Smooth muscle cell (in vitro differentiated cells): ENCODE data around the gene URM1. TPM values are rescaled to one million over a fixed set of nuclear protein-coding genes. Genes with fewer than 3 reads are reported as not detected.

Source experiments
- DNase-seq: peaks from one replicate; lab custom pipeline; 2025; ENCODE audit not compliant: unreplicated experiment; lab: John Stamatoyannopoulos, UW
- H2AFZ ChIP-seq: fragments of 200-600 bp; sonication (generic); 2 replicates; pipeline ENCODE4 v1.6.0; 2016; ENCODE audit warnings: antibody characterized with exemption, low read depth, mild to moderate bottlenecking
- H3F3A ChIP-seq: fragments of 200-600 bp; sonication (generic); 2 replicates; pipeline ENCODE4 v1.6.0; 2017; ENCODE audit warnings: antibody characterized with exemption, low read depth
- H3K27ac ChIP-seq: fragments of 200-600 bp; sonication (generic); 2 replicates; pipeline ENCODE4 v1.5.1; 2016; ENCODE audit warnings: low read depth, mild to moderate bottlenecking
- H3K27me3 ChIP-seq: fragments of 200-600 bp; sonication (generic); 2 replicates; pipeline ENCODE4 v1.6.1; 2016; ENCODE audit warnings: low read depth, mild to moderate bottlenecking
- H3K36me3 ChIP-seq: fragments of 200-600 bp; sonication (generic); 2 replicates; pipeline ENCODE4 v1.5.1; 2016; ENCODE audit warnings: low read depth
- H3K4me1 ChIP-seq: fragments of 200-600 bp; sonication (generic); 2 replicates; pipeline ENCODE4 v1.5.1; 2016; ENCODE audit warnings: low read depth
- H3K4me2 ChIP-seq: fragments of 200-600 bp; sonication (generic); 2 replicates; pipeline ENCODE4 v1.6.0; 2016; ENCODE audit warnings: mild to moderate bottlenecking
- H3K4me3 ChIP-seq: fragments of 200-600 bp; sonication (generic); 2 replicates; pipeline ENCODE4 v1.5.1; 2016; ENCODE audit warnings: mild to moderate bottlenecking
- H3K79me2 ChIP-seq: fragments of 200-600 bp; sonication (generic); 2 replicates; pipeline ENCODE4 v1.6.0; 2016; ENCODE audit warnings: low read depth, mild to moderate bottlenecking
- H3K9ac ChIP-seq: fragments of 200-600 bp; sonication (generic); 2 replicates; pipeline ENCODE4 v1.6.0; 2016; ENCODE audit warnings: low read depth
- H3K9me3 ChIP-seq: fragments of 200-600 bp; sonication (generic); replicated peaks from 2 replicates; pipeline ENCODE4 v1.5.1; 2016; ENCODE audit warnings: low read depth
- H4K20me1 ChIP-seq: fragments of 200-600 bp; sonication (generic); 2 replicates; pipeline ENCODE4 v1.6.0; 2016; ENCODE audit warnings: low read depth
- WGBS: methylation state at CpG from one replicate; pipeline ENCODE4 v1.1.7; 2016; ENCODE audit warnings: low lambda C conversion rate; 5-methylcytosine and 5-hydroxymethylcytosine counted together
- microRNA counts: library from miRNA; unstranded; fragments of <30 nt; microRNA quantifications from one replicate; lab custom pipeline; 2016
- microRNA-seq: library from miRNA; unstranded; fragments of <30 nt; microRNA quantifications from one replicate; pipeline ENCODE4, GENCODE V29; 2016; ENCODE audit warnings: borderline number of aligned reads
- polyA plus RNA-seq: library from polyadenylated mRNA; unstranded; fragments of >200 nt; fragmentation: Nextera tagmentation; extraction: Ambion mirVana; gene quantifications from 2 replicates; pipeline ENCODE4 v1.2.1, GENCODE V29; 2016
- total RNA-seq: library from RNA; depleted of rRNA; stranded (reverse); fragments of >200 nt; gene quantifications from 2 replicates; pipeline ENCODE4 v1.2.3, GENCODE V29; 2014
- TF ChIP-seq, protein P1 (sequence below): fragments of 200-600 bp; sonication (generic); IDR thresholded peaks from 2 replicates; pipeline ENCODE4 v1.5.1; 2017; ENCODE audit warnings: borderline replicate concordance, mild to moderate bottlenecking, antibody characterized with exemption; ENCODE audit not compliant: insufficient read depth, poor library complexity, severe bottlenecking

The URM1 gene
- total and polyA plus RNA-seq, 2 experiments from 2014 or later, result 27.3 to 48.7 TPM

DNA sequence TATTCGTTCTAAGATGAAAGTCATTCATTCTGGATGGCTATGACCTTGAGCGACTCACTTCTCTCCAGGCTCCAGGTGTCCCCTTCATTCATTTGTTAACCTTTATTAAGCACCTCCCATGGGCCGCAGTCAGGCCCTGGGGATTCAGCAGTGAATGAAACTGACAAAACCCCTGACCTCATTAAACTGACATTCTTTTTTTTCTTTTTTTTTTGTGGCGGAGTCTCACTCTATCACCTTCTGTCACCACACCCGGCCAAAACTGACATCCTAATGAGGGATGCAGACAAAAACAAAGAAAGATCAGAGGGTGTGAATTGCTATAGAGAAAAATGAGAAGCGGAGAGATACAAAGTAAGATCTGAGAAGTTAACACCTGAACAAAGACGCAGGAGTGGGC is 68.1 kb downstream of the URM1 start:
- DNase-seq, result no peak
- TF ChIP-seq, protein P1, sequence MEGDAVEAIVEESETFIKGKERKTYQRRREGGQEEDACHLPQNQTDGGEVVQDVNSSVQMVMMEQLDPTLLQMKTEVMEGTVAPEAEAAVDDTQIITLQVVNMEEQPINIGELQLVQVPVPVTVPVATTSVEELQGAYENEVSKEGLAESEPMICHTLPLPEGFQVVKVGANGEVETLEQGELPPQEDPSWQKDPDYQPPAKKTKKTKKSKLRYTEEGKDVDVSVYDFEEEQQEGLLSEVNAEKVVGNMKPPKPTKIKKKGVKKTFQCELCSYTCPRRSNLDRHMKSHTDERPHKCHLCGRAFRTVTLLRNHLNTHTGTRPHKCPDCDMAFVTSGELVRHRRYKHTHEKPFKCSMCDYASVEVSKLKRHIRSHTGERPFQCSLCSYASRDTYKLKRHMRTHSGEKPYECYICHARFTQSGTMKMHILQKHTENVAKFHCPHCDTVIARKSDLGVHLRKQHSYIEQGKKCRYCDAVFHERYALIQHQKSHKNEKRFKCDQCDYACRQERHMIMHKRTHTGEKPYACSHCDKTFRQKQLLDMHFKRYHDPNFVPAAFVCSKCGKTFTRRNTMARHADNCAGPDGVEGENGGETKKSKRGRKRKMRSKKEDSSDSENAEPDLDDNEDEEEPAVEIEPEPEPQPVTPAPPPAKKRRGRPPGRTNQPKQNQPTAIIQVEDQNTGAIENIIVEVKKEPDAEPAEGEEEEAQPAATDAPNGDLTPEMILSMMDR, result no peak
- Histone ChIP-seq H3F3A (no peaks in the 10 kb centered on the region), H3K27ac (no peak overlapping the region), H3K9ac (no peak overlapping the region), H3K4me2 (no peak overlapping the region), H3K4me3 (no peak overlapping the region), H2AFZ (no peak overlapping the region), H4K20me1 (no peaks in the 10 kb centered on the region), H3K79me2 (no peaks in the 10 kb centered on the region), H3K36me3 (no peaks in the 10 kb centered on the region), H3K4me1 (no peaks in the 10 kb centered on the region), H3K27me3 (no peaks in the 10 kb centered on the region), H3K9me3 (no peaks in the 10 kb centered on the region)
- WGBS, result 97% methylated on average over 7 of the region's 7 CpGs

MicroRNAs within 50 kb of the gene (microRNA counts, 767-probe panel; counts per million panel counts)
- 183 counts per million for microRNA hsa-miR-219-2-3p (lab: Ali Mortazavi, UCI)

Small RNA genes lying within 50 kb of the gene (microRNA-seq; reads per million reads assigned to microRNA genes)
- gene MIR219B, result not detected

Other genes with a start within 250 kb of the URM1 start
- gene PTGES2, start 243.6 kb upstream of the URM1 start, total RNA-seq, result 20.7 and 31.5 TPM in 2 replicates
- 78.6 and 102 TPM in 2 replicates for gene PTGES2, start 243.6 kb upstream of the URM1 start, polyA plus RNA-seq
- not detected in 2 replicates for gene LCN2, start 221.9 kb upstream of the URM1 start, total RNA-seq
- 0.38 TPM in 1 of 2 replicates, not detected in the other for gene LCN2, start 221.9 kb upstream of the URM1 start, polyA plus RNA-seq
- gene BBLN, start 211.1 kb upstream of the URM1 start, total RNA-seq, result 209 and 229 TPM in 2 replicates
- gene BBLN, start 211.1 kb upstream of the URM1 start, polyA plus RNA-seq, result 119 and 133 TPM in 2 replicates
- gene CIZ1, start 179.8 kb upstream of the URM1 start, total RNA-seq, result 23.5 and 24.2 TPM in 2 replicates
- 81.1 and 84.0 TPM in 2 replicates for gene CIZ1, start 179.8 kb upstream of the URM1 start, polyA plus RNA-seq
- 25.3 and 29.7 TPM in 2 replicates for gene DNM1, start 168.0 kb upstream of the URM1 start, total RNA-seq
- gene DNM1, start 168.0 kb upstream of the URM1 start, polyA plus RNA-seq, result 48.9 and 50.7 TPM in 2 replicates
- gene GOLGA2, start 95.4 kb upstream of the URM1 start, total RNA-seq, result 99.5 and 101 TPM in 2 replicates
- 55.4 and 70.1 TPM in 2 replicates for gene GOLGA2, start 95.4 kb upstream of the URM1 start, polyA plus RNA-seq
- 41.0 and 47.1 TPM in 2 replicates for gene SWI5, start 95.1 kb upstream of the URM1 start, total RNA-seq
- gene SWI5, start 95.1 kb upstream of the URM1 start, polyA plus RNA-seq, result 71.1 and 77.2 TPM in 2 replicates
- gene TRUB2, start 48.9 kb upstream of the URM1 start, total RNA-seq, result 5.2 and 9.0 TPM in 2 replicates
- gene TRUB2, start 48.9 kb upstream of the URM1 start, polyA plus RNA-seq, result 25.1 and 33.2 TPM in 2 replicates
- gene COQ4, start 48.5 kb upstream of the URM1 start, total RNA-seq, result 16.7 and 23.5 TPM in 2 replicates
- 37.5 and 51.0 TPM in 2 replicates for gene COQ4, start 48.5 kb upstream of the URM1 start, polyA plus RNA-seq
- gene SLC27A4, start 30.8 kb upstream of the URM1 start, total RNA-seq, result 6.1 and 10.4 TPM in 2 replicates
- gene SLC27A4, start 30.8 kb upstream of the URM1 start, polyA plus RNA-seq, result 10.3 and 16.0 TPM in 2 replicates
- gene CERCAM, start 49.5 kb downstream of the URM1 start, total RNA-seq, result 116 and 129 TPM in 2 replicates
- 310 and 357 TPM in 2 replicates for gene CERCAM, start 49.5 kb downstream of the URM1 start, polyA plus RNA-seq
- 17.7 and 27.9 TPM in 2 replicates for gene ODF2, start 84.6 kb downstream of the URM1 start, total RNA-seq
- gene ODF2, start 84.6 kb downstream of the URM1 start, polyA plus RNA-seq, result 31.6 and 33.2 TPM in 2 replicates
- 14.1 and 16.0 TPM in 2 replicates for gene GLE1, start 133.3 kb downstream of the URM1 start, total RNA-seq
- gene GLE1, start 133.3 kb downstream of the URM1 start, polyA plus RNA-seq, result 11.2 and 11.8 TPM in 2 replicates
- gene SPTAN1, start 181.2 kb downstream of the URM1 start, total RNA-seq, result 143 and 145 TPM in 2 replicates
- gene SPTAN1, start 181.2 kb downstream of the URM1 start, polyA plus RNA-seq, result 84.9 and 115 TPM in 2 replicates